ENCODE measurements around the gene ARAP3.

ARAP3 gene

DNA sequence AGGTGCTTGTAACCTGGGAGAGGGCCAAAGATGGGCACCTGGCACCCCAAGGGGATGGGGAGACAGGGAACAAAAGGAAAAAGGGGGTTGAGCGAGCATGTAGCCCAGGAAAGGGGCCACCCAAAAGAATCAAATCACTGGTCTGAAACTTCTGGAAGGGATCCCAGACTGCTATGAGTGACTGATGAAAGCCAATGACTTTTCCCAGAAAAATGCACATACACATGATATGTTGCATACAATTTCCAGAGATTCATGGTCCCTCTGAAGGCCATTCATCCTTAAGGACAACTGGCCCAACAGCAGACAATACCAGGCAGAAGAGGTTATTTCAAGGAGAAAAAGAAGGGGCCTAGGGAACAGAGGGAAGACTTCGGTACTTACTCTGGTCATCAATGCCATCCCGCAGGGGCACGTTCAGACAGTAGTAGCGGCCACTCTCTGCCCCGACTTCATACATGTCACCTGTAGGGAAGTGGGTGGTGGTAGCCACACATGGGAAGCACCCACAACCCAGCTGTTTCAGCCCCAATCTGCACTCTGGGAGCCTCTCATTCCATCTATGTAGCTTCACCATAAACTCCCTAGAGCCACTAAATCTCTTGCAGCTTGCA is 53.7 kb downstream of the ARAP3 start:
- Histone ChIP-seq H3K27me3 (ENCODE audit: control insufficient read depth in 5 of 5, insufficient read depth in 4 of 5, low read length in 5 of 5) (no peaks in the 10 kb centered on the region), H3K4me3 (ENCODE audit: low read depth in 1 of 5, low read length in 5 of 5) (no peak overlapping the region), H3K9me3 (ENCODE audit: control insufficient read depth in 5 of 5, low read length in 5 of 5) (no peaks in the 10 kb centered on the region), H3K9ac (ENCODE audit: low read length in 5 of 5) (no peak overlapping the region), H3K36me3 (ENCODE audit: control insufficient read depth in 5 of 5, insufficient read depth in 5 of 5, low read length in 5 of 5) (peaks cover 15 to 70% (median 63%) of the 10 kb centered on the region in 5 donors), H3K4me1 (ENCODE audit: control insufficient read depth in 5 of 5, insufficient read depth in 5 of 5, low read length in 5 of 5) (peaks cover 0 to 4% (median 0%) of the 10 kb centered on the region in 5 donors), H3K27ac (ENCODE audit: low read depth, low read length) (no peak overlapping the region)

GRCh38 chr5:141623611-141624010 is 58.4 kb downstream of the ARAP3 start:
- Histone ChIP-seq H3K27me3 (ENCODE audit: control insufficient read depth in 5 of 5, insufficient read depth in 4 of 5, low read length in 5 of 5) (no peaks in the 10 kb centered on the region), H3K36me3 (ENCODE audit: control insufficient read depth in 5 of 5, insufficient read depth in 5 of 5, low read length in 5 of 5) (peaks cover 27 to 76% (median 69%) of the 10 kb centered on the region in 5 donors)

GRCh38 chr5:141623186-141623585 is 58.8 kb downstream of the ARAP3 start:
- Histone ChIP-seq H3K4me1 (ENCODE audit: control insufficient read depth in 5 of 5, insufficient read depth in 5 of 5, low read length in 5 of 5) (peaks cover 0 to 12% (median 10%) of the 10 kb centered on the region in 5 donors), H3K27me3 (ENCODE audit: control insufficient read depth in 5 of 5, insufficient read depth in 4 of 5, low read length in 5 of 5) (no peaks in the 10 kb centered on the region), H3K9ac (ENCODE audit: low read length in 5 of 5) (peak overlapping the region in 1 of 5 donors; percentile 48), H3K36me3 (ENCODE audit: control insufficient read depth in 5 of 5, insufficient read depth in 5 of 5, low read length in 5 of 5) (peaks cover 27 to 72% (median 65%) of the 10 kb centered on the region in 5 donors), H3K4me3 (ENCODE audit: low read depth in 1 of 5, low read length in 5 of 5) (no peak overlapping the region), H3K9me3 (ENCODE audit: control insufficient read depth in 5 of 5, low read length in 5 of 5) (no peaks in the 10 kb centered on the region), H3K27ac (ENCODE audit: low read depth, low read length) (no peak overlapping the region)

More at GRCh38 chr5:141623611-141624010, 58.4 kb downstream of the ARAP3 start:
- no peak overlapping the region for H3K9ac ChIP-seq (ENCODE audit: low read length in 5 of 5)
- no peaks in the 10 kb centered on the region for H3K9me3 ChIP-seq (ENCODE audit: control insufficient read depth in 5 of 5, low read length in 5 of 5)
- no peak overlapping the region for H3K27ac ChIP-seq (ENCODE audit: low read depth, low read length)
- no peak overlapping the region for H3K4me3 ChIP-seq (ENCODE audit: low read depth in 1 of 5, low read length in 5 of 5)
- H3K4me1 ChIP-seq (ENCODE audit: control insufficient read depth in 5 of 5, insufficient read depth in 5 of 5, low read length in 5 of 5), result peaks cover 0 to 11% (median 6%) of the 10 kb centered on the region in 5 donors

DNA sequence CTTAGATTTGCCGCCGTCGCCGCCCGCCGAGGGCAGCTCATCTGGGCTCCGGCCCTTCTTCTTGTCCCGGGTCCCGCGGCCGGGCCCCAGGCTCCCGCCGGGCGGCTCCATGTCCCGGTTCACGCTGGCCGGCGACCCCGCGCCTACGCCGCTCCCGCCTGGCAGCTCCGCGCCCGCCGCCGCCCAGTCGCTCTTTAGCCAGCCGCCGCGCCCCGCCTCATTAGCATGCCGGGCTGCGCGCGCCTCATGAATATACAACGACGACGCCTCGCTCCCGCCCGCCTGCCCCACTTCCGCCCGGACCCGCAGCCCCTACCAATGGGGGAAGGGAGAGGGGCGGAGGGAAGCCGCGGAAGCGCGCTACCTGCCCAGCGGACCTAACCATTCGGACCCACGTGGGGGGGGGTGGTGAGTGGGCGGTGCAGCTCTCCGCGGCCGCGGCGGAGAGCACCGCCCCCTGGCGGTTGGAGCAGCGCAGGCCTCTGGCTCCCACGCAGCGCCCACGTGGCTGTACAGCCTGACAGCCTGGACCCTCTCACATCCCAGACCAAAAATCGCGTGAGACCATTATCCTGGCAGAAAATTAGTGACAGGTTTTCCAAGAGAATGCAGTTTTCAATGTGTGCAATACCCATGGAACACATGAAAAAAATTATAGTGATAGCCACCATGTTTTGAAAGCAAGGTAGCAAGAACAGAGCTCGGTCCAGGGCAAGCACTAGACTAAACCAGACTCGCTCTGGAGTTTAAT is 63.1 kb downstream of the ARAP3 start, which contains the start of gene DIAPH1:
Gene DIAPH1, minus strand, starts transcription at position 197 of the 751 bp plus-strand sequence. Its CDS starts 86 bp downstream, at position 111.
- H3K9me3 ChIP-seq (ENCODE audit: control insufficient read depth in 5 of 5, low read length in 5 of 5), result no peaks in the 10 kb centered on the region
- peaks cover 20 to 40% (median 30%) of the 10 kb centered on the region in 5 donors for H3K36me3 ChIP-seq (ENCODE audit: control insufficient read depth in 5 of 5, insufficient read depth in 5 of 5, low read length in 5 of 5)
- peak within 1 kb of the TSS; percentile 67 to 80 (median 75) for H3K4me3 ChIP-seq (ENCODE audit: low read depth in 1 of 5, low read length in 5 of 5)
- peak within 1 kb of the TSS; percentile 66 to 90 (median 80) for H3K9ac ChIP-seq (ENCODE audit: low read length in 5 of 5)
- peak within 1 kb of the TSS; percentile 31 for H3K27ac ChIP-seq (ENCODE audit: low read depth, low read length)
- H3K4me1 ChIP-seq (ENCODE audit: control insufficient read depth in 5 of 5, insufficient read depth in 5 of 5, low read length in 5 of 5), result peaks cover 0 to 31% (median 25%) of the 10 kb centered on the region in 5 donors
- no peaks in the 10 kb centered on the region for H3K27me3 ChIP-seq (ENCODE audit: control insufficient read depth in 5 of 5, insufficient read depth in 4 of 5, low read length in 5 of 5)

DNA sequence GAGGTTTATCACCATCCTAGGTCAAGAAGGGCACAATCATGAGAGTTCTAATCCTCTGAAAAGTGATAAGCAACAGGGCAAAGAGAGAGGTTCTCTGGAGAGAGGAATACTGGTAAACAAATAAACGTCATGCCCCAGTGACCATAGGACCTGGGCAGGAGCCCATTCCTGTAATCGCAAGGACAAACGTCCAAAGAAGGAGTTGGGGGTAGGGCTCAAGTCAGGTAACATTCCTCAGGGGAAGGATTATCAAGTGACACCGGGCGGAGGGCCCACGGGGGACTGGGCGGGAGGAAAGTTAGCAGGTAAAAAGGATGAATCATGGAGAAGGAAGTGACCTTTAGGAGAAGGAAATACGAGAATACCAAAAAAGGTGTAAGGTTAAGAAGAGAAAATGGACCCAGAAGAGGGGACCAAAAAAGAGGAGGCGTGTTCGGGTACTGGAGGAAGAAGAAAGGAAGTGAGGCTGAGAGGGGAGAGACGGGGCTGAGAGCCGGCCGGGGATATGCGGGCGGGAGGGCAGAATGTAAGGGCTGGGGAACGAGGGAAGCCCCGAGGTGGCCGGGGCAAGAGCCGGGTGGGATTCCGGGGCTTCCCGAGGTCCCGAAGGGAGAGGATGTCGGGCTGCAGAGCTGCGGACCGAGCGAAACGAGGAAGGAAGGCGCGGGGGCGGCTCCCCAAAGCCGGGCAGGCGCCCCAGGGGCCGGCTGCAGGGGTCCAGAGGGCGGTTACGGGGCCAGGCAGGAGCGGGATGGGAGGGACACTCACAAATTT is 63.8 kb downstream of the ARAP3 start:
- H3K36me3 ChIP-seq (ENCODE audit: control insufficient read depth in 5 of 5, insufficient read depth in 5 of 5, low read length in 5 of 5), result peaks cover 20 to 34% (median 25%) of the 10 kb centered on the region in 5 donors
- peak overlapping the region; percentile 31 for H3K27ac ChIP-seq (ENCODE audit: low read depth, low read length)
- peaks cover 0 to 30% (median 25%) of the 10 kb centered on the region in 5 donors for H3K4me1 ChIP-seq (ENCODE audit: control insufficient read depth in 5 of 5, insufficient read depth in 5 of 5, low read length in 5 of 5)
- peak overlapping the region; percentile 67 to 80 (median 75) for H3K4me3 ChIP-seq (ENCODE audit: low read depth in 1 of 5, low read length in 5 of 5)
- no peaks in the 10 kb centered on the region for H3K27me3 ChIP-seq (ENCODE audit: control insufficient read depth in 5 of 5, insufficient read depth in 4 of 5, low read length in 5 of 5)
- H3K9ac ChIP-seq (ENCODE audit: low read length in 5 of 5), result peak overlapping the region; percentile 66 to 90 (median 80)
- no peaks in the 10 kb centered on the region for H3K9me3 ChIP-seq (ENCODE audit: control insufficient read depth in 5 of 5, low read length in 5 of 5)

GRCh38 chr5:141617682-141618029 is 64.4 kb downstream of the ARAP3 start:
- Histone ChIP-seq H3K9ac (ENCODE audit: low read length in 5 of 5) (peak overlapping the region; percentile 2 to 90 (median 79)), H3K27me3 (ENCODE audit: control insufficient read depth in 5 of 5, insufficient read depth in 4 of 5, low read length in 5 of 5) (no peaks in the 10 kb centered on the region), H3K36me3 (ENCODE audit: control insufficient read depth in 5 of 5, insufficient read depth in 5 of 5, low read length in 5 of 5) (peaks cover 18 to 28% (median 21%) of the 10 kb centered on the region in 5 donors), H3K27ac (ENCODE audit: low read depth, low read length) (peak overlapping the region; percentile 31), H3K4me1 (ENCODE audit: control insufficient read depth in 5 of 5, insufficient read depth in 5 of 5, low read length in 5 of 5) (peaks cover 0 to 28% (median 25%) of the 10 kb centered on the region in 5 donors), H3K9me3 (ENCODE audit: control insufficient read depth in 5 of 5, low read length in 5 of 5) (no peaks in the 10 kb centered on the region), H3K4me3 (ENCODE audit: low read depth in 1 of 5, low read length in 5 of 5) (peak overlapping the region; percentile 67 to 80 (median 75))

DNA sequence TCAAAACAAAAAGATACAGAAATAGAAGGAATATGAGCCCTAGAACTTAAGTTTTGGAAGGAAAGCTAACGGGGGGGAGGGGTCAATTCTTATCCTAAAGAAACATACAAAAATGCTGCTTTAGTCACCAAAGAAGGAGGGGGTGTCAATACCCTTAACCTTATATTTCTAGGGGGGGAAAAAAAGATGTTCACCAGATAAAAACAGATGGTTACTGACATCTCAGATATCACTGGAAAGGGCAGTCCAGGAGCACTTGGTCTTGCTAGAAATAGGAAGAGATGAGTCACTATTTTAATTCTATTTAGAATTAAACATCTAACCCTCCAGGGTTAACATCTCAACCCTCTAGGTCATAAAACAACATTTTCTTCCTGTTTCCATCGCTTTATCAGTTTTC is 64.9 kb downstream of the ARAP3 start:
- Histone ChIP-seq H3K27ac (ENCODE audit: low read depth, low read length) (peak overlapping the region; percentile 31), H3K4me1 (ENCODE audit: control insufficient read depth in 5 of 5, insufficient read depth in 5 of 5, low read length in 5 of 5) (peaks cover 0 to 28% (median 25%) of the 10 kb centered on the region in 5 donors), H3K9ac (ENCODE audit: low read length in 5 of 5) (no peak overlapping the region), H3K9me3 (ENCODE audit: control insufficient read depth in 5 of 5, low read length in 5 of 5) (no peaks in the 10 kb centered on the region), H3K36me3 (ENCODE audit: control insufficient read depth in 5 of 5, insufficient read depth in 5 of 5, low read length in 5 of 5) (peaks cover 17 to 23% (median 18%) of the 10 kb centered on the region in 5 donors), H3K27me3 (ENCODE audit: control insufficient read depth in 5 of 5, insufficient read depth in 4 of 5, low read length in 5 of 5) (no peaks in the 10 kb centered on the region), H3K4me3 (ENCODE audit: low read depth in 1 of 5, low read length in 5 of 5) (peak overlapping the region; percentile 67 to 80 (median 75))

DNA sequence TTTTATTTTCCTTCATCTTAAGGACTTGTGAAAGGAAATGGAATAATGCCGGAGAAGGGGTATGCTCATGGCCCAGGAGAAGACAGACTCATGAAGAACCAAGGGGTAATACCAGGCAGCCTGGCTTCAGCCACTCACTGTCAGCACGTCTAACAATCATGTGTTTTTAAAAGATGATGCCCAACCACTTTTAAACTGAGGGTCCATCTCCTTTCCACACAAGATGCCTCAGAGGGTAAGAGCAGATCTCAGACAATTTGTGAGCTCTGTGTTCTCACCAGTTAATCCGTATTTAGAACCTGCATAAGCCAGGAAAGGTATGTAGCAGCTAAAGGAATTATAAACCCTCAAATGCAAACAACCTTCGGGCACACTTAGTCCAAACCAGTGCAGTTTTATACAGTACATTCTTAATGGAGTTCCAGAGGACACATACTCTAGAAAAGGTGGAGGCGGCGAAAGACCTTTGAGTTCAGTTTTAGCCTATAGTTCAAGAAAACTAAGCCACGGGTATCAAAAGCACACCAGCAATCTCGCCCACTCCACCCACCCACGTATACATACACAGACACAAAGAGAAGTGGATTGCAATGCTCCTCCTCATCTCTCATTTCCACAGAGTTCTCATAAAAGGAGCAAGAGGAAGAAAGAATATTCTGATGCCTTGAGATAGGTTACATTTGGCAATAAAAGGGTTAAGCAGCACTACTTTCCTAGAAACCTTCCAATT is 65.9 kb downstream of the ARAP3 start:
- H3K36me3 ChIP-seq (ENCODE audit: control insufficient read depth in 5 of 5, insufficient read depth in 5 of 5, low read length in 5 of 5), result peaks cover 8 to 13% (median 9%) of the 10 kb centered on the region in 5 donors
- no peak overlapping the region for H3K27ac ChIP-seq (ENCODE audit: low read depth, low read length)
- no peaks in the 10 kb centered on the region for H3K9me3 ChIP-seq (ENCODE audit: control insufficient read depth in 5 of 5, low read length in 5 of 5)
- peaks cover 0 to 28% (median 25%) of the 10 kb centered on the region in 5 donors for H3K4me1 ChIP-seq (ENCODE audit: control insufficient read depth in 5 of 5, insufficient read depth in 5 of 5, low read length in 5 of 5)
- no peak overlapping the region for H3K9ac ChIP-seq (ENCODE audit: low read length in 5 of 5)
- H3K27me3 ChIP-seq (ENCODE audit: control insufficient read depth in 5 of 5, insufficient read depth in 4 of 5, low read length in 5 of 5), result no peaks in the 10 kb centered on the region
- no peak overlapping the region for H3K4me3 ChIP-seq (ENCODE audit: low read depth in 1 of 5, low read length in 5 of 5)

GRCh38 chr5:141613344-141613743 is 68.7 kb downstream of the ARAP3 start:
- Histone ChIP-seq H3K27me3 (ENCODE audit: control insufficient read depth in 5 of 5, insufficient read depth in 4 of 5, low read length in 5 of 5) (no peaks in the 10 kb centered on the region), H3K9me3 (ENCODE audit: control insufficient read depth in 5 of 5, low read length in 5 of 5) (no peaks in the 10 kb centered on the region), H3K4me1 (ENCODE audit: control insufficient read depth in 5 of 5, insufficient read depth in 5 of 5, low read length in 5 of 5) (peaks cover 0 to 23% (median 17%) of the 10 kb centered on the region in 5 donors), H3K9ac (ENCODE audit: low read length in 5 of 5) (no peak overlapping the region), H3K27ac (ENCODE audit: low read depth, low read length) (no peak overlapping the region), H3K4me3 (ENCODE audit: low read depth in 1 of 5, low read length in 5 of 5) (no peak overlapping the region), H3K36me3 (ENCODE audit: control insufficient read depth in 5 of 5, insufficient read depth in 5 of 5, low read length in 5 of 5) (no peaks in the 10 kb centered on the region)
